Aorta (tissue), 5 donors: ENCODE results near the gene WWC1. TPM values are rescaled to one million over a fixed set of nuclear protein-coding genes. Genes with fewer than 3 reads are reported as not detected.

Source experiments
- ATAC-seq: fragments of 200-7000 bp; cut with Tn5 transposase; one replicate; pipeline ENCODE4 v1.9.1; 2022; ENCODE audit warnings: moderate library complexity; ENCODE audit not compliant: low FRiP score
- DNase-seq, 2 donors: peaks; one replicate each; pipeline ENCODE4 v3.0.0-alpha.2; 2020
- H3K27ac ChIP-seq, 2 donors: one replicate each; pipeline ENCODE4 v1.5.1; 2013; ENCODE audit warnings: low read length in 2 of 2, mild to moderate bottlenecking in 2 of 2, moderate library complexity in 2 of 2, control low read depth in 1 of 2, inconsistent platforms in 1 of 2, low read depth in 1 of 2
- H3K27me3 ChIP-seq, 2 donors: one replicate each; pipeline ENCODE4 v1.6.1; 2013; ENCODE audit warnings: control low read depth in 1 of 2, low read length in 1 of 2, mild to moderate bottlenecking in 1 of 2, moderate library complexity in 1 of 2; ENCODE audit not compliant: insufficient read depth in 2 of 2, control insufficient read depth in 1 of 2
- H3K36me3 ChIP-seq, 2 donors: one replicate each; pipeline ENCODE4 v1.6.1; 2013; ENCODE audit warnings: control low read depth in 1 of 2, low read length in 1 of 2, mild to moderate bottlenecking in 1 of 2; ENCODE audit not compliant: insufficient read depth in 2 of 2, control insufficient read depth in 1 of 2
- H3K4me1 ChIP-seq, 2 donors: one replicate each; pipeline ENCODE4 v1.6.1; 2013; ENCODE audit warnings: low read length in 2 of 2, control low read depth in 1 of 2, mild to moderate bottlenecking in 1 of 2, moderate library complexity in 1 of 2; ENCODE audit not compliant: insufficient read depth in 2 of 2, control insufficient read depth in 1 of 2
- H3K4me3 ChIP-seq, 2 donors: one replicate each; pipeline ENCODE4 v1.5.1; 2013; ENCODE audit warnings: low read length in 2 of 2, control low read depth in 1 of 2, mild to moderate bottlenecking in 1 of 2
- H3K9me3 ChIP-seq: one replicate; pipeline ENCODE4 v1.6.1; 2013; ENCODE audit warnings: mild to moderate bottlenecking, low read length; ENCODE audit not compliant: control insufficient read depth
- WGBS, 2 donors: extraction: QIAGEN DNeasy Blood & Tissue Kit; methylation state at CpG; one replicate each; pipeline ENCODE4 v1.1.7; 2013; 5-methylcytosine and 5-hydroxymethylcytosine counted together
- intact Hi-C, 2 donors: fragments of 100-400 bp; cut with DNase I; formaldehyde crosslinking; loops; one replicate each; pipeline versions ENCODE4 v1.14.2 to v1.15.0; 2022
- polyA plus RNA-seq, 2 donors: library from polyadenylated mRNA; stranded (reverse); fragments of 200-250 nt; gene quantifications; one replicate each; pipeline ENCODE4 v1.2.3, GENCODE V29; 2013
- total RNA-seq, 2 donors: library from RNA; stranded (reverse); fragmentation: NEBNext Ultra II Directional; extraction: Animal tissue kit (Norgen Biotek cat#: 25700); gene quantifications; one replicate each; pipeline ENCODE4 v1.2.1, GENCODE V29; 2021
- donor health status: healthy with polysubstance abuse.
- donor health status: Bipolar disorder and iron deficiency.
- donor health status: DM: no; HTN: no; CAD: no.
- donor health status: DM: no; HTN: no; CAD: no.
- donor health status: DM: yes; HTN: yes; CAD: no.

Gene WWC1
- total and polyA plus RNA-seq, 4 donors, result 0.36 to 9.1 (median 0.42) TPM

DNA sequence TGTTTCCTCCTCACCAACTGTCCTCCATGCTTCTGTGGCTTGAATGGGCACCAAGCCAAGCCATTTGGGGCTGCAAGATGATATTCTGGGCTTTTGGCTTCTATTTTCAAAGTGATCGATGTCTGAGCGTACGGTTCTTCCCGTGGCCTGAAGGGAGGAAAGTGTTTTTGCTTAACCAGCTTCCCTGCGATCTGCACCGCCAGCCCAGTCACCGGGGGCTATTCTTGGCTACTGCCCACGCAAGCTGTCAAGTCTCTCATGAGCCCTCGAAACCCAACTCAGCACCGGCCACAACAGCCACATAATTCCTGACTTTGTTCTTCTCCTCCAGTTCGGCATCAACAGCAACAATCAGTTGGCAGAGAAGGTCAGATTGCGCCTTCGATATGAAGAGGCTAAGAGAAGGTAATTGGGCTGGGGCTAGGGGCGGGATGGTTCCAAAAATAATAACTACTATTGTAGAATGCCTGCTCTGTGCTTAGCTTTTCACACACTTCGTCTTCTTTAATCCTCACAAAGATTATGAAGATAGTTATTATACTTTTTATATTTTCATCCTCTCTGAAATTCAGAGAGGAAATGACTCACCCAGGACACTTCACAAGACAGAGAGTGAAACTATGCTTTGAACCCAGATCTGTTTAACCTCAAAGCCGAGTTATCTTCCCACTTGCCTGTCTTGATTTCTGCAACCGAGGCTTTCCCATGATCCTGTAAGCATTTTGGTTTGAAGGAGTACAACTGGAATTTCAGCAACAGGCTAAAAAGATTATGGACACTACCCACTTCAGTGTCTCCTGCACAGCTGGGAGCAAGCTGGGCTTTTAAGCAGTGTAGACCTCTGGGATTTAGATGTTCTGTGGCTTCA is 118.4 kb downstream of the WWC1 start:
- Histone ChIP-seq H3K4me1 (peaks cover 0 to 5% of the 10 kb centered on the region in 2 donors), H3K9me3 (no peaks in the 10 kb centered on the region), H3K4me3 (no peak overlapping the region), H3K27me3 (no peaks in the 10 kb centered on the region), H3K27ac (no peak overlapping the region), H3K36me3 (no peaks in the 10 kb centered on the region)
- no peak for DNase-seq
- intact Hi-C loops, result no loop called here
- no peak for ATAC-seq
- 9 to 13% methylated on average over 17 of the region's 17 CpGs for WGBS, 2 donors

DNA sequence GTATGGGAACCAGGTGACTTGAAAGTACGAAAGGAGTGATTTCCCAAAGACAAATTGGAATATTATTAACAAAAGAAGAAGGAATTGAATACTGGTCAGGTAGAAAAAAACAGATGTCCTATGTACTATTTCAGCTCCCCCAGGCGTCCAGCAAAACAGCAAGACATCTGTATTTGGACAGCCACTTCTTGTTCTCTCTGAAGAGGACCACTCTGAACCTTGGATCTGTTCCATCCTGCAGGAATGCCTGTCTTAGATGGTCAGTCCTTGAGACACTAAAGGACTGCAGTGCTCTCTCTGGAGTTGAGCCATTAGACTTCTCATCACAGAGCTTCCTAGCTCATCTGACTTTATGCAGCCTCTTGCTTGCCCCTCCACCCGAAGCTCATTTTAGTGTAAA is 120.4 kb downstream of the WWC1 start:
- no peak for ATAC-seq
- DNase-seq, result no peak
- 89 to 96% methylated on average over 3 of the region's 3 CpGs for WGBS, 2 donors
- H3K27ac ChIP-seq, result no peak overlapping the region
- intact Hi-C loops, result no loop called here
- H3K27me3 ChIP-seq, result no peaks in the 10 kb centered on the region
- H3K36me3 ChIP-seq, result no peaks in the 10 kb centered on the region
- H3K4me3 ChIP-seq, result no peak overlapping the region
- H3K4me1 ChIP-seq, result peaks cover 0 to 5% of the 10 kb centered on the region in 2 donors
- H3K9me3 ChIP-seq, result no peaks in the 10 kb centered on the region

DNA sequence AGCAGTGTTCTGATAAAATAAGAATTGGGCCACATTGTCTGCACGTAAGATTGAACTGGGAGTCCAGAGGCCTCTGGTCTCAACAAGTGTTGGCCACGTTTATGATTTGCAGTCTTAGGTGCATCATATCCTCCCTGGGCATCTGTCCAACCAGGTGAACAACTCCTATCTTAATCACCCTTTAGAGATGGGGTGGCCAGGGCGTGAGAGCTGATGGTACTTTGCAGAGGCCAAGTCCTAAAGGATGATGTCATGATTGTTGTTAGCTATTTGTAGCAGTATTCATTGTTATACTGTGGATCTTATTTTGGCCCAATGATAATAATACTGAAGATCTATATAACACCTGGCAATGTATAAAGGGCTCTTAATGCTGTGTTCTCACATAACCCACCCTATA is 121.6 kb downstream of the WWC1 start:
- Histone ChIP-seq H3K9me3 (no peaks in the 10 kb centered on the region), H3K36me3 (no peaks in the 10 kb centered on the region), H3K4me3 (no peak overlapping the region), H3K27me3 (no peaks in the 10 kb centered on the region), H3K4me1 (peaks cover 0 to 5% of the 10 kb centered on the region in 2 donors), H3K27ac (no peak overlapping the region)
- ATAC-seq, result no peak
- intact Hi-C loops, result no loop called here
- 85 to 86% methylated on average over 3 of the region's 3 CpGs for WGBS, 2 donors
- DNase-seq, result no peak

DNA sequence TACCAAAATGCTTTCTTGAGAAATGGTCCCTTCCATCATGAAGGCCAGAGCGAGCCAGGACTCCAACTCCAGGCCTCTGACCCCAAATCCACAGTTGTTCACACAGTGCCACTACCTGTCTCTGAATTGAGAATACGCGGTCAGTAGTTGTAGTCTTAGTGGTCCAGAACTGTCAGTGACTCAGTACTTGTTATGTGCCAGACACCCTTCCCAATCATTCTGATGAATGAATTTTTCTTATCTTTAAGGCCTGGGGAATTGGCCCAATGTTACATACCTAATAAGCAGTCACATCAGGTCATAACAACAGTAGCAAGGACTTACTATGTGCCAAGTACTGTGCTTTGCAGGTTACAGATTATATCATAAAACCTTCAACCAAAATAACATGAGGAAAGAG is 122.2 kb downstream of the WWC1 start:
- WGBS, 2 donors, result 94 to 97% methylated on average over 3 of the region's 3 CpGs

DNA sequence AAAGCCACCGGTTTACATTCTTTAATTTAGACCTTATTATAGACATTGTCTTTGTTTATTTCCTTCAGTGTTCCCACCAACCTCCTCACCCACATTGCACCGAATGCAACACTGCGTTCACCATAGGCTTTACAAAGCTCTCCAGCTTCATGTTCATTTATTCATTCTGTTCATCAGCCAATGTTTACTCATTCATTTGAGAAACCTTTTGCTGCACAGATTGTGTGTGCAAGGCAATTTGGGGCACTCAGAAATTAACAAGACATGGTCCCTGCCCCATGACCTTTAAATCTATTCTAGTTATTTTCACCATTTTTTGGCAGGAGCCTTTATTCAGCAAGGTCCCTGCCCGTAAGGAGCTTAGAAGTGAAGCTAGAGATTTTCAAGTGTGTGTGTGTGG is 124.0 kb downstream of the WWC1 start:
- H3K9me3 ChIP-seq, result no peaks in the 10 kb centered on the region
- no peaks in the 10 kb centered on the region for H3K27me3 ChIP-seq
- no peak overlapping the region for H3K27ac ChIP-seq
- no peaks in the 10 kb centered on the region for H3K36me3 ChIP-seq
- DNase-seq (no peak), ATAC-seq (no peak)
- intact Hi-C loops, result no loop called here
- no peak overlapping the region for H3K4me3 ChIP-seq
- H3K4me1 ChIP-seq, result no peaks in the 10 kb centered on the region
- WGBS, 2 donors, result 88 to 91% methylated on average over 4 of the region's 4 CpGs

More for the DNA sequence above, 122.2 kb downstream of the WWC1 start:
- Histone ChIP-seq H3K4me1 (peaks cover 0 to 5% of the 10 kb centered on the region in 2 donors), H3K4me3 (no peak overlapping the region), H3K9me3 (no peaks in the 10 kb centered on the region), H3K27me3 (no peaks in the 10 kb centered on the region), H3K36me3 (no peaks in the 10 kb centered on the region), H3K27ac (no peak overlapping the region)
- ATAC-seq, result no peak
- no peak for DNase-seq
- intact Hi-C loops, result no loop called here

DNA sequence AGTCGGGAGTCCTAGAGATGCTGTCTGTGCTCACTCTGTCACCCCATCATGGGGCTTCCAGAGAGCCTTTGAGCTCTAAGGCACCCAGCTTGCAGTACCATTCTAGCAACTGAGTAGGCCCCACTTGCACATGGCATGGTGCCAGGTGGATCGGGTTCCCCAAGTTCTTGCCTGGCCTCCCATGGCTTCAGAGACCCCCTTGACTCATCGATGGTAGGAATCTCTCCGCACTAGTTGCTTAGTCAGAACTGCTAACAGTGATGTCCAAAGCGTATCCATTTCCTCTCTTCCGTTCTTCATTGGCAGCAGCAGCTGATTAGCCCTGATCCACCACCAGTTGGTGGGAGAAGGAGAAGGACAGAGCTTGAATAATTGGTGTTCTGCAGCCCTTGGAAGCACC is 124.5 kb downstream of the WWC1 start:
- intact Hi-C loops, result no loop called here
- DNase-seq (no peak), ATAC-seq (no peak)
- Histone ChIP-seq H3K36me3 (no peaks in the 10 kb centered on the region), H3K4me3 (no peak overlapping the region), H3K9me3 (no peaks in the 10 kb centered on the region), H3K27me3 (no peaks in the 10 kb centered on the region), H3K4me1 (no peaks in the 10 kb centered on the region), H3K27ac (no peak overlapping the region)
- WGBS, 2 donors, result 87 to 94% methylated on average over 6 of the region's 6 CpGs

DNA sequence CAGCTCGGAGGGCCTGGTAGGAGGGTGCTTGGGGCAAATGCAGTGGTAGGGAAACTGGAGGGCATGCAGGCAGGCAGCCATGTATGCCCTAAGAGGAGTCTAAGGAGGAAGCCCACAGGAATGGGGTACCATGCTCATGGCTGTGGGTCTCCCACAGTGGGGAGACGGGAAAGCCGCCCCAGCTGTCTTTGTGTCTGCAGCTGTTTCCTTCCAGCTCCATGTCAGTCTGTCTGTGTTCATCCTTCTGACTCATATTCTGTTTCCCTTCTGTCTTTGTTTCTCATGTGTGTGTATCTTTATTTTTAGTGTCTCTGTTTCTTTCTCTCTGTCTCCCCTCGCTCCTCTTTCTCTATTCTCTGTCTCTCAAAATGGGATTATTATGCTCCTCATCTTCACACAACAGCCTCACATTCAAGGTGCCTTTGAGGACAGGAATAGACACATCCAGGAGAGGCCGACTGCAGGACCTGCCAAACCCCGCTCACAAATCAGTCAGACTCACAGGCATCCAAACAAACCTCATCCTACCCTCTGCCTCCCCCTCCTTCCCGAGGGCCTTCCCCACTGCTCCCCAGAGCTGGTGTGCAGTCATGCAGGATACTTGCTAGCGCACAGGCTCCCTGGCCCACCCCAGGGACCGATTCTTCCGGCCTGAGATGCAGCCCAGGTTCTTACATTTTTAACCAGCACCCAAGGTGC is 126.4 kb downstream of the WWC1 start:
- Histone ChIP-seq H3K4me3 (no peak overlapping the region), H3K9me3 (no peaks in the 10 kb centered on the region), H3K4me1 (no peaks in the 10 kb centered on the region), H3K27ac (no peak overlapping the region), H3K27me3 (no peaks in the 10 kb centered on the region), H3K36me3 (no peaks in the 10 kb centered on the region)
- DNase-seq (no peak), ATAC-seq (no peak)
- WGBS, 2 donors, result 79 to 85% methylated on average over 10 of the region's 10 CpGs
- intact Hi-C loops, result no loop called here

DNA sequence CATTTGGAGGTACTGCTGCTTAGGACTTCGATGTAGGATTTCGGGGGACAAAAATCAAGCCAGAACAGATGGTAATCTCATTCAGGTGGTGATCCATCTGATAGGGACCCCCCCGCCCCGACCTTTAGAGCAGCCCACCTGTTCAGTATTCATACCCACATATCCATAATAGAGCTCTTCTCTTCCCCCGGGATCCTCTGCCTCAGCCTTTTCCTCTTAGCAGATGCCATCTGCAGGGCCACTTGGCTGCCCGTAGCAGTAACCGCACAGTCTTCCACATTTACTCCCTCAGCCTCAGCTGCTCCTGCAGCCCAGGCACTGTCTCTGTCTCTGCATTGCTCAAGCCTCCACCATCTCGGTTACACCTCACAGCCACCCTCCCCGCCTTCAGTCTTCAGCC is 129.0 kb downstream of the WWC1 start:
- ATAC-seq (no peak), DNase-seq (no peak)
- no peak overlapping the region for H3K27ac ChIP-seq
- no peaks in the 10 kb centered on the region for H3K36me3 ChIP-seq
- WGBS, 2 donors, result 86 to 94% methylated on average over 9 of the region's 9 CpGs
- intact Hi-C loops, result no loop called here
- no peaks in the 10 kb centered on the region for H3K4me1 ChIP-seq
- H3K9me3 ChIP-seq, result no peaks in the 10 kb centered on the region
- H3K4me3 ChIP-seq, result no peak overlapping the region
- no peaks in the 10 kb centered on the region for H3K27me3 ChIP-seq

DNA sequence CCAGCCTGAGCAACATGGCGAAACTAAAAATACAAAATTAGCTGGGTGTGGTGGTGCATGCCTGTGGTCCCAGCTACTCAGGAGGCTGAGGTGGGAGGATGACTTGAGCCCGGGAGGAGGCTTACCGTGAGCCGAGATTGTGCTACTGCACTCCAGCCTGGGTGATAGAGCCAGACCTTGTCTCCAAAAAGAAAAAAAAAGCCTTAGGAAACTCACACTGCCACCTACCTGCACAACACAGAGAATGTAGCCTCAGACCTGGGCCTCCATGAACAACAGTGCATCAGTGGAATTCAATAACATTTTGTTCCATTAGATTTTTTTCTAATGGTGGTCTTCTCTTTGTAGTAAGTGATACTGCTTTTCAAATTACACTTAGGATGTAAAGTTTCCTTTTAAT is 131.0 kb downstream of the WWC1 start:
- H3K27ac ChIP-seq, result no peak overlapping the region
- no peak for DNase-seq
- H3K4me1 ChIP-seq, result no peaks in the 10 kb centered on the region
- H3K9me3 ChIP-seq, result no peaks in the 10 kb centered on the region
- 83% methylated on average over 4 of the region's 4 CpGs for WGBS, 2 donors
- H3K27me3 ChIP-seq, result no peaks in the 10 kb centered on the region
- intact Hi-C loops, result no loop called here
- no peak for ATAC-seq
- no peak overlapping the region for H3K4me3 ChIP-seq
- H3K36me3 ChIP-seq, result no peaks in the 10 kb centered on the region
